ENCODE measurements around the gene CAMK2B.

- TF ChIP-seq POLR2A (IDR thresholded peaks at IDR 0.05) (no peak), CTCF (IDR thresholded peaks at IDR 0.05) (no peak), POLR2AphosphoS5 (IDR thresholded peaks at IDR 0.05) (no peak), EP300 (IDR thresholded peaks at IDR 0.05) (no peak)
Measured at GRCh38 chr7:44213877-44214388, 111.5 kb downstream of the CAMK2B start.

Measured in sigmoid colon (tissue), 4 donors.